AG08395 (cell line): Measurements from ENCODE around the gene HPSE2.

Experiments
- DNase-seq: peaks from one replicate; pipeline ENCODE4 v3.0.0; 2012; ENCODE audit warnings: mixed read lengths, low spot score

The HPSE2 gene

GRCh38 chr10:98431016-98431415 is 804.6 kb downstream of the HPSE2 start:
- no peak for DNase-seq

- no peak for DNase-seq
These were observed 805.2 kb downstream of the HPSE2 start for GRCh38 chr10:98430427-98430826.

GRCh38 chr10:98429320-98430072 is 806.2 kb downstream of the HPSE2 start:
- DNase-seq = no peak

- no peak for DNase-seq
These were observed 808.6 kb downstream of the HPSE2 start for GRCh38 chr10:98427011-98427515.

GRCh38 chr10:98425511-98426352 is 809.9 kb downstream of the HPSE2 start:
- peak; percentile 44 for DNase-seq

- no peak for DNase-seq
These were observed 811.1 kb downstream of the HPSE2 start for GRCh38 chr10:98424295-98425254.

- DNase-seq = no peak
These were observed 811.9 kb downstream of the HPSE2 start for GRCh38 chr10:98423691-98424120.

- no peak for DNase-seq
These were observed 813.5 kb downstream of the HPSE2 start for GRCh38 chr10:98422182-98422581.

- DNase-seq = no peak
These were observed 814.9 kb downstream of the HPSE2 start for GRCh38 chr10:98420786-98421185.

- DNase-seq = no peak
These were observed 816.0 kb downstream of the HPSE2 start for GRCh38 chr10:98419469-98420261.

GRCh38 chr10:98418665-98419468 is 816.8 kb downstream of the HPSE2 start:
- no peak for DNase-seq

- no peak for DNase-seq
These were observed 817.5 kb downstream of the HPSE2 start for GRCh38 chr10:98417973-98418664.

- DNase-seq = no peak
These were observed 818.1 kb downstream of the HPSE2 start for GRCh38 chr10:98417481-98417959.

GRCh38 chr10:98416606-98417388 is 818.9 kb downstream of the HPSE2 start:
- no peak for DNase-seq

- peak; percentile 17 for DNase-seq
These were observed 819.9 kb downstream of the HPSE2 start for GRCh38 chr10:98415731-98416119.

- DNase-seq = peak; percentile 99
These were observed 820.5 kb downstream of the HPSE2 start, which contains the start of gene PYROXD2 for GRCh38 chr10:98414932-98415730. Gene PYROXD2 (minus strand): TSS chr10:98415182. CDS start chr10:98415135, 47 bp downstream.

- DNase-seq = no peak
These were observed 821.1 kb downstream of the HPSE2 start for GRCh38 chr10:98414578-98414931.

GRCh38 chr10:98411768-98412167 is 823.9 kb downstream of the HPSE2 start:
- DNase-seq = no peak
